ENCODE results near the gene SLC26A11. TPM values are rescaled to one million over a fixed set of nuclear protein-coding genes. Genes with fewer than 3 reads are reported as not detected.

SLC26A11 gene
- total and polyA plus RNA-seq, 2 of the 13 experiments (the other 11 are each of a cell fraction or from before 2014, with no cell fraction given) = 8.7 to 13.2 TPM

DNA sequence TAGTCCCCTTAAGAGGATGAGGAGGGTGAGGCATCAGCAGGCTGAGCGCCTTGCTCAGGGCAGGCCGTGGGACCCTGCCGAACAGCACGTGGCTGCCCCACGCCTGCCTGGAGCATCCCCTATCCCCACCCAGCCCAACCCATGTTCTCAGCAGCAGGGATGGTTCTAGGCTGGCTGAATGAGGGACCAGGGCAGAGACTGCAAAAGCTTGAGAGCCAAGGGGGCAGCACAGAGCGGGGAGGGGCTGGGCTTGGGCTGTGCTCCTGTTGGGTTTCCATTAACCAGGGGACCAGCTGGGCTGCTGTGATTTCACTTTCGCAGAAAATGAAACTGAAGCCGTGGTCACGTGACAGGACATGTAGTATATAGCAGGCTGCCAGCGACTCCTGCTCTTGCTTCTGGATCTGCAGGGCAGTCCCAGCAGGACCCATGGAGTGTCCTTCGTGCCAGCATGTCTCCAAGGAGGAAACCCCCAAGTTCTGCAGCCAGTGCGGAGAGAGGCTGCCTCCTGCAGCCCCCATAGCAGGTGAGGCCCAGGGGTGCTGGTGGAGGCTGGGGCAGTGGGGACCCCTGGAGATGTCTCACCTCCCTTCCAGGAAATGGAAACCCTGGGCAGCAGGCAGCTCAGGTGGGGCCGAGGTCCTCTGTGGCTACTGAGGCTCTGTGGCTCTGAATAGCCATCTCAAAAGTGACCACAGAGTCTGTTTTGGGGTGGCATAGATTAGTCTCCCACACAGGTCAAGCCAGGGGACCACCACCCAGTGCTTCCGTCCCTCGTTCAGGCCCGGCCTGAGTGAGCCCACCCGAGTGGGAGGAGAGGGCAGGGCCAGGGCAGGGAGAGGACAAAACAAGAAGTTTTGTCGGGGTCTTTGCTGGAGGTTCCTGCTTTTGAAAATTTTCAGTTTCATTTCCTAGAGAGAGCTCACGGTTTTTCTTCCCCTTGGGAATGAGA lies 43.3 kb downstream of the SLC26A11 start (continued):
- TF ChIP-seq STAG1 (CRISPR knock-in tag; IDR thresholded peaks at IDR 0.05) (peak; percentile 29), ZNF12 (CRISPR knock-in tag; IDR thresholded peaks at IDR 0.05) (no peak), SYNCRIP (IDR thresholded peaks at IDR 0.05; ENCODE audit: insufficient read depth, low read depth, low read length) (no peak), NFKB2 (CRISPR knock-in tag; IDR thresholded peaks at IDR 0.05; ENCODE audit: borderline replicate concordance) (peak; percentile 48; the same call in 1 of the 2 replicates), ZFY (CRISPR knock-in tag; IDR thresholded peaks at IDR 0.05) (peak; percentile 56), GLI4 (CRISPR knock-in tag; IDR thresholded peaks at IDR 0.05; ENCODE audit: borderline replicate concordance) (peak; percentile 64; the same call in 1 of the 2 replicates), PRPF4 (IDR thresholded peaks at IDR 0.05; ENCODE audit: low read depth, low read length, poor library complexity, severe bottlenecking) (no peak), ZNF136 (CRISPR knock-in tag; IDR thresholded peaks at IDR 0.05; ENCODE audit: low read depth) (peak; percentile 79), KDM6A (CRISPR knock-in tag; IDR thresholded peaks at IDR 0.05; ENCODE audit: low read depth) (no peak), KLF12 (CRISPR knock-in tag; IDR thresholded peaks at IDR 0.05; ENCODE audit: borderline replicate concordance) (0 out of 2 replicates have a peak, but pooled peaks have one; percentile 47), ZNF30 (CRISPR knock-in tag; IDR thresholded peaks at IDR 0.05) (no peak), IKZF4 (CRISPR knock-in tag; IDR thresholded peaks at IDR 0.05; ENCODE audit: borderline replicate concordance, low read depth, not compliant biosample characterization) (peak; percentile 71), ONECUT2 (CRISPR knock-in tag; IDR thresholded peaks at IDR 0.05) (no peak), ATF7 (IDR thresholded peaks at IDR 0.05) (no peak), ATF7 (CRISPR knock-in tag; IDR thresholded peaks at IDR 0.05) (no peak), TOE1 (CRISPR knock-in tag; IDR thresholded peaks at IDR 0.05) (no peak), NAIF1 (CRISPR knock-in tag; IDR thresholded peaks at IDR 0.05; ENCODE audit: borderline replicate concordance) (no peak), EEA1 (CRISPR knock-in tag; IDR thresholded peaks at IDR 0.05; ENCODE audit: borderline replicate concordance) (peak; percentile 76; the same call in 1 of the 2 replicates), ZNF780A (CRISPR knock-in tag; IDR thresholded peaks at IDR 0.05) (no peak), AHR (CRISPR knock-in tag; IDR thresholded peaks at IDR 0.05) (no peak)
- TF ChIP-seq, protein P1, sequence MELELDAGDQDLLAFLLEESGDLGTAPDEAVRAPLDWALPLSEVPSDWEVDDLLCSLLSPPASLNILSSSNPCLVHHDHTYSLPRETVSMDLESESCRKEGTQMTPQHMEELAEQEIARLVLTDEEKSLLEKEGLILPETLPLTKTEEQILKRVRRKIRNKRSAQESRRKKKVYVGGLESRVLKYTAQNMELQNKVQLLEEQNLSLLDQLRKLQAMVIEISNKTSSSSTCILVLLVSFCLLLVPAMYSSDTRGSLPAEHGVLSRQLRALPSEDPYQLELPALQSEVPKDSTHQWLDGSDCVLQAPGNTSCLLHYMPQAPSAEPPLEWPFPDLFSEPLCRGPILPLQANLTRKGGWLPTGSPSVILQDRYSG (CRISPR knock-in tag; IDR thresholded peaks at IDR 0.05) = no peak
- TF ChIP-seq, protein P2, sequence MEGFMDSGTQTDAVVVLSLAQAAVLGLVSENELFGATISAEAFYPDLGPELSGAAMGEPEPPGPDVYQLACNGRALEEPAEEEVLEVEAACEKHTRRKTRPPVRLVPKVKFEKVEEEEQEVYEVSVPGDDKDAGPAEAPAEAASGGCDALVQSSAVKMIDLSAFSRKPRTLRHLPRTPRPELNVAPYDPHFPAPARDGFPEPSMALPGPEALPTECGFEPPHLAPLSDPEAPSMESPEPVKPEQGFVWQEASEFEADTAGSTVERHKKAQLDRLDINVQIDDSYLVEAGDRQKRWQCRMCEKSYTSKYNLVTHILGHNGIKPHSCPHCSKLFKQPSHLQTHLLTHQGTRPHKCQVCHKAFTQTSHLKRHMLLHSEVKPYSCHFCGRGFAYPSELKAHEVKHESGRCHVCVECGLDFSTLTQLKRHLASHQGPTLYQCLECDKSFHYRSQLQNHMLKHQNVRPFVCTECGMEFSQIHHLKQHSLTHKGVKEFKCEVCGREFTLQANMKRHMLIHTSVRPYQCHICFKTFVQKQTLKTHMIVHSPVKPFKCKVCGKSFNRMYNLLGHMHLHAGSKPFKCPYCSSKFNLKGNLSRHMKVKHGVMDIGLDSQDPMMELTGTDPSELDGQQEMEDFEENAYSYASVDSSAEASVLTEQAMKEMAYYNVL (CRISPR knock-in tag; IDR thresholded peaks at IDR 0.05; ENCODE audit: borderline replicate concordance) = peak; percentile 30; the same call in 1 of the 2 replicates
- TF ChIP-seq, protein P3, sequence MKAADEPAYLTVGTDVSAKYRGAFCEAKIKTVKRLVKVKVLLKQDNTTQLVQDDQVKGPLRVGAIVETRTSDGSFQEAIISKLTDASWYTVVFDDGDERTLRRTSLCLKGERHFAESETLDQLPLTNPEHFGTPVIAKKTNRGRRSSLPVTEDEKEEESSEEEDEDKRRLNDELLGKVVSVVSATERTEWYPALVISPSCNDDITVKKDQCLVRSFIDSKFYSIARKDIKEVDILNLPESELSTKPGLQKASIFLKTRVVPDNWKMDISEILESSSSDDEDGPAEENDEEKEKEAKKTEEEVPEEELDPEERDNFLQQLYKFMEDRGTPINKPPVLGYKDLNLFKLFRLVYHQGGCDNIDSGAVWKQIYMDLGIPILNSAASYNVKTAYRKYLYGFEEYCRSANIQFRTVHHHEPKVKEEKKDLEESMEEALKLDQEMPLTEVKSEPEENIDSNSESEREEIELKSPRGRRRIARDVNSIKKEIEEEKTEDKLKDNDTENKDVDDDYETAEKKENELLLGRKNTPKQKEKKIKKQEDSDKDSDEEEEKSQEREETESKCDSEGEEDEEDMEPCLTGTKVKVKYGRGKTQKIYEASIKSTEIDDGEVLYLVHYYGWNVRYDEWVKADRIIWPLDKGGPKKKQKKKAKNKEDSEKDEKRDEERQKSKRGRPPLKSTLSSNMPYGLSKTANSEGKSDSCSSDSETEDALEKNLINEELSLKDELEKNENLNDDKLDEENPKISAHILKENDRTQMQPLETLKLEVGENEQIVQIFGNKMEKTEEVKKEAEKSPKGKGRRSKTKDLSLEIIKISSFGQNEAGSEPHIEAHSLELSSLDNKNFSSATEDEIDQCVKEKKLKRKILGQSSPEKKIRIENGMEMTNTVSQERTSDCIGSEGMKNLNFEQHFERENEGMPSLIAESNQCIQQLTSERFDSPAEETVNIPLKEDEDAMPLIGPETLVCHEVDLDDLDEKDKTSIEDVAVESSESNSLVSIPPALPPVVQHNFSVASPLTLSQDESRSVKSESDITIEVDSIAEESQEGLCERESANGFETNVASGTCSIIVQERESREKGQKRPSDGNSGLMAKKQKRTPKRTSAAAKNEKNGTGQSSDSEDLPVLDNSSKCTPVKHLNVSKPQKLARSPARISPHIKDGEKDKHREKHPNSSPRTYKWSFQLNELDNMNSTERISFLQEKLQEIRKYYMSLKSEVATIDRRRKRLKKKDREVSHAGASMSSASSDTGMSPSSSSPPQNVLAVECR (CRISPR knock-in tag; IDR thresholded peaks at IDR 0.05; ENCODE audit: borderline replicate concordance) = peak; percentile 87; the same call in 1 of the 2 replicates

All from HepG2 (cell line).